Muscle layer of colon (tissue), 2 donors: ENCODE results near the gene HSD17B7.
"Not testable (repeated sequence)": the region's sequence is repeated elsewhere in the genome, so short reads cannot be mapped to it uniquely, and the experiment has no call there.

Source experiments
- H3K27ac ChIP-seq: one replicate; pipeline ENCODE4 v1.7.0; 2013; ENCODE audit warnings: low read depth, mild to moderate bottlenecking, low read length, moderate library complexity
- H3K27me3 ChIP-seq, 2 donors: one replicate each; pipeline ENCODE4 v1.7.0; 2013; ENCODE audit warnings: low read length in 2 of 2, mild to moderate bottlenecking in 2 of 2; ENCODE audit not compliant: insufficient read depth in 2 of 2, control insufficient read depth in 1 of 2
- H3K36me3 ChIP-seq: one replicate; pipeline ENCODE4 v1.7.0; 2013; ENCODE audit warnings: mild to moderate bottlenecking, low read length; ENCODE audit not compliant: insufficient read depth
- H3K4me1 ChIP-seq: one replicate; pipeline ENCODE4 v1.7.0; 2013; ENCODE audit warnings: mild to moderate bottlenecking, low read length; ENCODE audit not compliant: insufficient read depth
- H3K4me3 ChIP-seq, 2 donors: one replicate each; pipeline ENCODE4 v1.7.0; 2013; ENCODE audit warnings: low read length in 2 of 2, low read depth in 1 of 2, mild to moderate bottlenecking in 1 of 2, moderate library complexity in 1 of 2
- H3K9ac ChIP-seq: one replicate; pipeline ENCODE4 v1.7.0; 2013; ENCODE audit warnings: low read length
- H3K9me3 ChIP-seq: one replicate; pipeline ENCODE4 v1.7.0; 2013; ENCODE audit warnings: mild to moderate bottlenecking, low read length
- donor health status: abdominal sarcoma.
- donor health status: Adenocarcinoma of cecum.

Gene HSD17B7, protein sequence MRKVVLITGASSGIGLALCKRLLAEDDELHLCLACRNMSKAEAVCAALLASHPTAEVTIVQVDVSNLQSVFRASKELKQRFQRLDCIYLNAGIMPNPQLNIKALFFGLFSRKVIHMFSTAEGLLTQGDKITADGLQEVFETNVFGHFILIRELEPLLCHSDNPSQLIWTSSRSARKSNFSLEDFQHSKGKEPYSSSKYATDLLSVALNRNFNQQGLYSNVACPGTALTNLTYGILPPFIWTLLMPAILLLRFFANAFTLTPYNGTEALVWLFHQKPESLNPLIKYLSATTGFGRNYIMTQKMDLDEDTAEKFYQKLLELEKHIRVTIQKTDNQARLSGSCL

GRCh38 chr1:162790303-162790984 is at the start of gene HSD17B7:
Gene HSD17B7 (plus strand): TSS chr1:162790702. CDS start chr1:162790801, 99 bp downstream.
- Histone ChIP-seq H3K4me3 (peak within 1 kb of the TSS in 1 of 2 donors; percentile 47), H3K27ac (peak within 1 kb of the TSS; percentile 66)
- H3K9ac ChIP-seq, H3K27me3 ChIP-seq, H3K4me1 ChIP-seq, H3K36me3 ChIP-seq, H3K9me3 ChIP-seq: not testable (repeated sequence)

GRCh38 chr1:162740755-162741154 is 49.7 kb upstream of the HSD17B7 start:
- no peak overlapping the region for H3K9ac ChIP-seq
- no peaks in the 10 kb centered on the region for H3K27me3 ChIP-seq
- H3K4me3 ChIP-seq, result no peak overlapping the region
- H3K36me3 ChIP-seq, result peaks cover 7% of the 10 kb centered on the region
- peaks cover 11% of the 10 kb centered on the region for H3K4me1 ChIP-seq
- H3K9me3 ChIP-seq, result no peaks in the 10 kb centered on the region
- no peak overlapping the region for H3K27ac ChIP-seq

DNA sequence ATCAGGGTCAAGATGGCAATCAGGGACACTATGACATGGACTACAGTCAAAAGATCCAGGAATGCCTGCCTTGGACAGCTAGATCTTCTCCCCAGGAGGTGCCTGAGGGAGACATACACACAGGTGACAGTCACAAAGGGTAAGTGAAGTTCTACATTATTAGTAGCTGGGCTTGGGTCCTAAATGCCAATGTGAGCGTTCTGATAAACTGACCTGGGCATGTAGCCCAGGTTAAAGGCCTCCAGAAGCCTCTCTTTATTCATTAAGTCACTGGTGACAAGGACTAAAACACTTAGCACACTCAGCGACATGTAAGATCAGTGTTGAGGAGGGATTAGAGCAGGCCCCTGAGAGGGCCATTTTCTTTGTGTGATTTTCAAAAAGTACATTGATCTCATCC is 48.9 kb upstream of the HSD17B7 start:
- no peaks in the 10 kb centered on the region for H3K27me3 ChIP-seq
- no peaks in the 10 kb centered on the region for H3K9me3 ChIP-seq
- H3K27ac ChIP-seq, result no peak overlapping the region
- H3K4me3 ChIP-seq, result no peak overlapping the region
- peaks cover 7% of the 10 kb centered on the region for H3K36me3 ChIP-seq
- no peak overlapping the region for H3K9ac ChIP-seq
- peaks cover 3% of the 10 kb centered on the region for H3K4me1 ChIP-seq

DNA sequence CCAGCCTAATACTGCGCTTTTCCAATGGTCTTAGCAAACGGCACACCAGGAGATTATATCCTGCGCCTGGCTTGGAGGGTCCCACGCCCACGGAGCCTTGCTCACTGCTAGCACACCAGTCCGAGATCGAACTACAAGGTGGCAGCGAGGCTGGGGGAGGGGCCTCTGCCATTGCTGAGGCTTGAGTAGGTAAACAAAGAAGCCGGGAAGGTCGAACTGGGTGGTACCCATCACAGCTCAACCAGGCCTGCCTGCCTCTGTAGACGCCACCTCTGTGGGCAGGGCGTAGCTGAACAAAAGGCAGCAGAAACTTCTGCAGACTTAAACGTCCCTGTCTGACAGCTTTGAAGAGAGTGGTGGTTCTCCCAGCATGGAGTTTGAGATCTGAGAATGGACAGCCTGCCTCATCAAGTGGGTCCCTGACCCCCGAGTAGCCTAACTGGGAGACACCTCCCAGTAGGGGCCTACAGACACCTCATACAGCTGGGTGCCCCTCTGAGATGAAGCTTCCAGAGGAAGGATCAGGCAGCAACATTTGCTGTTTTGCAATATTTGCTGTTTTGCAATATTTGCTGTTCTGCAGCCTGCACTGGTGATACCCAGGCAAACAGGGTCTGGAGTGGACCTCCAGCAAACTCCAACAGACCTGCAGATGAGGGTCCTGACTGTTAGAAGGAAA is 44.1 kb upstream of the HSD17B7 start:
- H3K9ac ChIP-seq, H3K4me3 ChIP-seq, H3K27ac ChIP-seq, H3K9me3 ChIP-seq, H3K36me3 ChIP-seq, H3K27me3 ChIP-seq, H3K4me1 ChIP-seq: not testable (repeated sequence)

DNA sequence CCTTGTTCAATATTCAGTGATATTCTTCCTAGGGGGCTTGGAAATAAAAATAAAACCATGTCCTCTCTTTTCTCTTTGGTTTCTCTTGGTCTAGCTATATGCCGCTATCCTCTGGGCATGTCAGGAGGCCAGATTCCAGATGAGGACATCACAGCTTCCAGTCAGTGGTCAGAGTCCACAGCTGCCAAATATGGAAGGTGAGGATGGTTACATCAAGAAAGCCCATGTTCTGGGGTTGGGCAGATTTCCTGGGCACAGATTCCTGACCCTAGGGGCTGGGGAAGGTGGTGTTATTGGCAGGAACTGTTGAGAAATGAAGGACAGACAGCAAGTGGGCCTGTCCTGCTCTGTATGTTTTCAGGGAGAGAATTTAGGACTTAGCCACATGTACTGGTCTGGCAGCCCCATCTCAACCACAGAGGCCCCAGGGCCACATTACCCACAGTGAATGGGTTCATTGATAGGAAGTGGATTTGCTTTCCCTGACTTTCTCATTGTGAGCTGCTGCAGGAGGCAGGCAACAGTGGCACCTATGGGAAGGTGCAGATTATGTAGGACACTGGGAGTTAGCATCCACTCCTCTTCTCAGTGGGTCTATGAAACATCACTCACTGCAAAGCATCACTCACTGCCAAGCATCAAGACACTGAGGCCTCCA is 37.4 kb upstream of the HSD17B7 start:
- Histone ChIP-seq H3K36me3 (peaks cover 37% of the 10 kb centered on the region), H3K9me3 (no peaks in the 10 kb centered on the region), H3K9ac (no peak overlapping the region)

DNA sequence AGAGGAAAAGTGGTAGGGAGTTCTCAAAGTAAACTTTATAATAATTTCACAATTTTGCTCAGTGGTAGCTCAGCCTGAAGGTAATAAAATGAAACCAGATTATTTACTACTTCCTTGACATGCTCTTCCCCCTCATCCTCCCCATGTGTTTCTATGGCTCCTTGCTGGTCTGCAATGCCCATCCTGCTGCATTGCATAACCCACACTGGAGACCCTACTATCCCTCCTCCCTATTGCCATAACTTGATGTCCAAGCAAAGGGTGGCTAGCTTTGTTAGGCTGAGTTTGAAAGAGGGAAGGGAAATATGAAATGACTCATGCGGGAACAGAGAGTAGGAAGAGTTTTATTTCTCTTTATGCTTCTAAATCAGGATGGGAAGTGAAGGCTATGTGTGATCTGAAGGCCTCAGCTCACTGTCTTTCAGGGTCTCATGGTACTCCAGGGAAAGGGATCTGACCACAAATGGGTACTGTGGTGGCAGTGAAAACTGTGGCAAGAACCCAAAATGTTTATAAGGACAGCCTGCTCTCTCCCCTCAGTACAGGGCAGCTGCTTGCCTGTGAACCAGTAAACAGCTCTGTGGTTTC is 36.4 kb upstream of the HSD17B7 start:
- Histone ChIP-seq H3K27me3 (no peaks in the 10 kb centered on the region), H3K4me1 (no peaks in the 10 kb centered on the region), H3K36me3 (peaks cover 37% of the 10 kb centered on the region), H3K9ac (no peak overlapping the region), H3K9me3 (no peaks in the 10 kb centered on the region), H3K4me3 (no peak overlapping the region), H3K27ac (no peak overlapping the region)

More for the DNA sequence above, 37.4 kb upstream of the HSD17B7 start:
- H3K4me3 ChIP-seq, result no peak overlapping the region
- no peaks in the 10 kb centered on the region for H3K27me3 ChIP-seq
- no peaks in the 10 kb centered on the region for H3K4me1 ChIP-seq
- no peak overlapping the region for H3K27ac ChIP-seq

DNA sequence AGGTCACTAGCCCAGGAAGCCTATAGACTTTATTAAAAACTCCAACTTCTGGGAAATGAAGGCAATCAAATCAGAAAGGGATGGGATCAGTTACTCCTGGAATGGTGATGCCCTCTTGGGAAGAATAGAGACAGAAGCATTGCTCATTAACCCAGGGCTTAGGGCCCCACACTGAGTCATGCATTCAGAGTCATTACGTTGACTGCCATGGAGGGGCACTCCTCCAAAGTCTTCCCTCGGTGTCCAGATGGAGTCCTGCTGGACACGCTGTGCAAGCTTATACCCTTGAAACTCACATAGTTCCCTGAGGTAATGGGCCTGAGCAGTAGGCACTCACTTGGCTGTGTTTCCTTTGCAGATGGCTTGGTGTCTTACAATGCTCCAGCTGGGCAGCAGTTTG is 35.2 kb upstream of the HSD17B7 start:
- Histone ChIP-seq H3K9ac (no peak overlapping the region), H3K27ac (no peak overlapping the region), H3K27me3 (no peaks in the 10 kb centered on the region), H3K36me3 (peaks cover 42% of the 10 kb centered on the region), H3K4me3 (no peak overlapping the region), H3K4me1 (no peaks in the 10 kb centered on the region), H3K9me3 (no peaks in the 10 kb centered on the region)

- H3K9me3 ChIP-seq, result no peaks in the 10 kb centered on the region
- no peak overlapping the region for H3K27ac ChIP-seq
- no peak overlapping the region for H3K4me3 ChIP-seq
- H3K36me3 ChIP-seq, result peaks cover 52% of the 10 kb centered on the region
- H3K4me1 ChIP-seq, result no peaks in the 10 kb centered on the region
- H3K9ac ChIP-seq, result no peak overlapping the region
- no peaks in the 10 kb centered on the region for H3K27me3 ChIP-seq
Observed at GRCh38 chr1:162756523-162756922, 34.0 kb upstream of the HSD17B7 start.

DNA sequence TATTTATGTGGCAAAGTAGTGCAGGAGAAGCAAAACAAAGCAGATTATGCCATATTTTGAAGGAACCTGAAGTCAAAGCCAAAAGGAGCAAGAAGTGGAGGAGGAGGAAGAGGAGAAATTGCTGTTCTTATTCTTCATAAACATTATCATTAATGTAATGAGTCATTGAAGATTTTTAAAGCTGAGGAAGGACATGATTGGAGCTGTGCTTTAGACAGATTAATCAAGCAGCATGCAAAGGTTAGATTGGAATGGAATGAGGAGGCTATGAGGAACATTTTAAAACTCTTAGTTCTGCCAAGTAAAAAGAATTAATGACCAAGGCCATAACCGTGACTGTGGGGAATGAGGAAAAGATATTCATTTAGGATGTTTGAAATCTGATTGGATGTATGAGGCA is 33.0 kb upstream of the HSD17B7 start:
- Histone ChIP-seq H3K27ac (no peak overlapping the region), H3K27me3 (no peaks in the 10 kb centered on the region), H3K9me3 (no peaks in the 10 kb centered on the region), H3K4me1 (no peaks in the 10 kb centered on the region), H3K36me3 (peaks cover 60% of the 10 kb centered on the region), H3K4me3 (no peak overlapping the region), H3K9ac (no peak overlapping the region)

DNA sequence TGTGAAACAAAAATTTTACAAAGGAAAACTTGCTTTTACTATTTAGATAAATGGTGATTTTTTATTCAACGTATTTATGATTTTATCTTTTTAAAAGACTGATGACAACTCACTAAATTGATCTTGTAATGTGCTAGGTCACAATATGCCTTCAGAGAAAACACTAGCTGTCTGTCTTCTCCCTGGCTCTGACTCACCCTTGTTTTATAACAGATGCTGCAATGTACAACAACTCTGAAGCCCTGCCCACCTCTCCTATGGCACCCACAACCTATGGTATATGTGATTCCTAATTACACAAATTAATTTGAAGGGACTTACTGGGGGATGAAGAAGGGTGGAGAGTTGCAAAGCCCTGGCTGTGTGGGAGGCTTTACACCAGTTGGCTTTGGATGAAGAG is 24.7 kb upstream of the HSD17B7 start:
- no peaks in the 10 kb centered on the region for H3K27me3 ChIP-seq
- H3K9ac ChIP-seq, result no peak overlapping the region
- H3K4me3 ChIP-seq, result no peak overlapping the region
- no peaks in the 10 kb centered on the region for H3K4me1 ChIP-seq
- H3K9me3 ChIP-seq, result no peaks in the 10 kb centered on the region
- no peak overlapping the region for H3K27ac ChIP-seq
- H3K36me3 ChIP-seq, result peaks cover 58% of the 10 kb centered on the region

DNA sequence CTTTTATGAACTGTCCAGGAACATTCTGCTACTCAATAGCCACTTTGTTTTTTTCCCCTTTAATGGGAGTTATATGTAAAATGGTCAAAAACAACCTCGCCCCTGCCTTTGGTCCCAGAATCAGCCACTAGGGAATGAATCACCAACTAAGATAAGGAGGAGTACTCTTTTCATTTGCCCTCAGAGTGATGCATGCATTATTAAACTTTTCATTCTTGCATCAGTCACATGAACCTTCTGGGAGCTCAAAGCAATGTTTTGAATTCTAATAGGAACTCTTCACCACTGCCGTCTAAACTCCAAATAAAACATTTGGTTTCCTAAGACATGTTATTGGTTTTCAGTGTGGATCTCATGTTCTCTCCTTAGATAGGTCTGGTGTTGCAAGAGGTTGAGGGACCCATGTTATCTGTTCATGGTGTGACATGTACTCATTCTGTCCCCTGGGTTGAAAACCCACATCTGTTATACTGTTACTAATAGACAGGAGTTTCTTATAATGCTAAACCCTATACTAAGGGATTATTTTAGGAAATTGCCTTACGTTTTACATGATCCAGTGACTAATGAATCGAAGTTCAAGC is 17.8 kb upstream of the HSD17B7 start:
- H3K27ac ChIP-seq, result no peak overlapping the region
- H3K36me3 ChIP-seq, result peaks cover 64% of the 10 kb centered on the region
- no peaks in the 10 kb centered on the region for H3K27me3 ChIP-seq
- no peaks in the 10 kb centered on the region for H3K4me1 ChIP-seq
- H3K9ac ChIP-seq, result no peak overlapping the region
- H3K9me3 ChIP-seq, result no peaks in the 10 kb centered on the region
- no peak overlapping the region for H3K4me3 ChIP-seq
